Measurements from ENCODE around the gene OR5D16. TPM values are rescaled to one million over a fixed set of nuclear protein-coding genes. Genes with fewer than 3 reads are reported as not detected.

Gene OR5D16
- total RNA-seq, 1 donor from 2014 or later = not detected

- no peak for DNase-seq
- Mint-ChIP-seq H3K9me3 (ENCODE audit: unreplicated experiment) (peaks cover 11% of the 10 kb centered on the region), H3K4me3 (ENCODE audit: unreplicated experiment) (no peak within 1 kb of the TSS), H3K36me3 (ENCODE audit: unreplicated experiment) (peaks cover 4% of the 10 kb centered on the region), H3K4me1 (ENCODE audit: low read depth, unreplicated experiment) (no peaks in the 10 kb centered on the region), H3K27me3 (ENCODE audit: unreplicated experiment) (peaks cover 3% of the 10 kb centered on the region), H3K27ac (ENCODE audit: unreplicated experiment) (no peak within 1 kb of the TSS)
- TF ChIP-seq CTCF (IDR thresholded peaks at IDR 0.05; ENCODE audit: partially characterized antibody, unreplicated experiment) = no peak
Observed at GRCh38 chr11:55811067-55811466, 27.5 kb upstream of the OR5D16 start, which contains the start of gene OR5L1. OR5L1 (plus strand) TSS chr11:55811367; CDS start chr11:55811467, 100 bp downstream.

DNA sequence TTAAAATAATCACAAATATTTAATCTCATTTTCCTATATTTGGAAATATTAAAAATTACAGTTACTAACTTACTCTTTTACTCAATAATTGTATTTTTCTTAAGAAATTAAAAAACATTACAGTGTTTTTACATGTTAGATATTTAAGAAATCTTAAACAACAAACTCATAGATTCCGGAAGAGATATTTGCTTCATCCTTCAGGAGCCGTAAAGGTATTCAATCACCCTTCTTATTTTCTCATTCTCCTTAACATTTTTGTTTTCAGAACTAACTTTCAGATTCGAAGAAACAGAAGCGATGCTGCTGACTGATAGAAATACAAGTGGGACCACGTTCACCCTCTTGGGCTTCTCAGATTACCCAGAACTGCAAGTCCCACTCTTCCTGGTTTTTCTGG, 19.2 kb upstream of the OR5D16 start, which contains the start of gene OR5D18:
Gene OR5D18 (plus strand): TSS at position 301 of the 400 bp plus-strand sequence. CDS start 0 bp downstream, at position 301.
- H3K27ac Mint-ChIP-seq (ENCODE audit: unreplicated experiment) = no peak within 1 kb of the TSS
- DNase-seq = no peak
- H3K36me3 Mint-ChIP-seq (ENCODE audit: unreplicated experiment) = no peaks in the 10 kb centered on the region
- H3K4me3 Mint-ChIP-seq (ENCODE audit: unreplicated experiment) = no peak within 1 kb of the TSS
- H3K9me3 Mint-ChIP-seq (ENCODE audit: unreplicated experiment) = peaks cover 8% of the 10 kb centered on the region
- no peaks in the 10 kb centered on the region for H3K4me1 Mint-ChIP-seq (ENCODE audit: low read depth, unreplicated experiment)
- H3K27me3 Mint-ChIP-seq (ENCODE audit: unreplicated experiment) = peaks cover 3% of the 10 kb centered on the region
- no peak for TF ChIP-seq CTCF (IDR thresholded peaks at IDR 0.05; ENCODE audit: partially characterized antibody, unreplicated experiment)

DNA sequence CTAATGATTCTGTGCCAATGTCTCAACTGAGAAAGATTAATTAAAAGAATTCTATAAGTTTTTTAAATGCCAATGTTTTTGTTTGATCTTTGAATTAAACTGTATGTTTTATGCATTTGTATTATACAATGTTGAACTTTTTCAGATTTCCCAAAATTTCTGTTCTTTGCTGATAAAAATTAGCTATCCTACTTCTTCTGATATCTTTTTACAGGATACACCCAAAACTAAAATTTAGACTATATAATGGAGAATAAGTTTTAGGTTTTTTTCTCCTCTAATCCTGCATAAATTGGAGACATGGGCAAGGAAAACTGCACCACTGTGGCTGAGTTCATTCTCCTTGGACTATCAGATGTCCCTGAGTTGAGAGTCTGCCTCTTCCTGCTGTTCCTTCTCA, 11.6 kb upstream of the OR5D16 start, which contains the start of gene OR5L2:
Gene OR5L2 (plus strand): TSS at position 301 of the 400 bp plus-strand sequence. CDS start 0 bp downstream, at position 301.
- H3K4me1 Mint-ChIP-seq (ENCODE audit: low read depth, unreplicated experiment) = no peaks in the 10 kb centered on the region
- no peak for TF ChIP-seq CTCF (IDR thresholded peaks at IDR 0.05; ENCODE audit: partially characterized antibody, unreplicated experiment)
- H3K36me3 Mint-ChIP-seq (ENCODE audit: unreplicated experiment) = no peaks in the 10 kb centered on the region
- peaks cover 8% of the 10 kb centered on the region for H3K9me3 Mint-ChIP-seq (ENCODE audit: unreplicated experiment)
- no peak within 1 kb of the TSS for H3K4me3 Mint-ChIP-seq (ENCODE audit: unreplicated experiment)
- no peak for DNase-seq
- H3K27ac Mint-ChIP-seq (ENCODE audit: unreplicated experiment) = no peak within 1 kb of the TSS
- H3K27me3 Mint-ChIP-seq (ENCODE audit: unreplicated experiment) = no peaks in the 10 kb centered on the region

GRCh38 chr11:55847453-55847852, 8.9 kb downstream of the OR5D16 start:
- no peak for TF ChIP-seq CTCF (IDR thresholded peaks at IDR 0.05; ENCODE audit: partially characterized antibody, unreplicated experiment)
- no peaks in the 10 kb centered on the region for H3K36me3 Mint-ChIP-seq (ENCODE audit: unreplicated experiment)
- no peaks in the 10 kb centered on the region for H3K4me1 Mint-ChIP-seq (ENCODE audit: low read depth, unreplicated experiment)
- DNase-seq = no peak
- H3K9me3 Mint-ChIP-seq (ENCODE audit: unreplicated experiment) = peaks cover 1% of the 10 kb centered on the region
- peaks cover 1% of the 10 kb centered on the region for H3K27me3 Mint-ChIP-seq (ENCODE audit: unreplicated experiment)
- H3K27ac Mint-ChIP-seq (ENCODE audit: unreplicated experiment) = no peak overlapping the region
- no peak overlapping the region for H3K4me3 Mint-ChIP-seq (ENCODE audit: unreplicated experiment)

- no peak for DNase-seq
- Mint-ChIP-seq H3K9me3 (ENCODE audit: unreplicated experiment) (peaks cover 1% of the 10 kb centered on the region), H3K27me3 (ENCODE audit: unreplicated experiment) (peaks cover 1% of the 10 kb centered on the region), H3K36me3 (ENCODE audit: unreplicated experiment) (no peaks in the 10 kb centered on the region), H3K27ac (ENCODE audit: unreplicated experiment) (no peak overlapping the region), H3K4me3 (ENCODE audit: unreplicated experiment) (no peak overlapping the region), H3K4me1 (ENCODE audit: low read depth, unreplicated experiment) (no peaks in the 10 kb centered on the region)
- TF ChIP-seq CTCF (IDR thresholded peaks at IDR 0.05; ENCODE audit: partially characterized antibody, unreplicated experiment) = no peak
Observed at GRCh38 chr11:55849037-55849436, 10.5 kb downstream of the OR5D16 start.
